RWPE2 (cell line): ENCODE data around the gene LRRC52.

Experiments used
- ATAC-seq: fragments of 200-7000 bp; cut with Tn5 transposase; 3 replicates; pipeline ENCODE4 v1.9.1; 2021; ENCODE audit warnings: low read depth
- DNase-seq: peaks from one replicate; pipeline ENCODE4 v3.0.0-alpha.2; 2020; ENCODE audit warnings: low spot score
- H3K27ac ChIP-seq: fragments of 450-650 bp; 2 replicates; pipeline ENCODE4 v1.5.1; 2017; ENCODE audit warnings: mild to moderate bottlenecking; ENCODE audit not compliant: poor library complexity, severe bottlenecking
- H3K27me3 ChIP-seq: fragments of 250-450 bp; sonication (Bioruptor Pico); 2 replicates; pipeline ENCODE4 v1.5.1; 2021; ENCODE audit warnings: mild to moderate bottlenecking, moderate library complexity; ENCODE audit not compliant: insufficient read depth, poor library complexity, severe bottlenecking
- H3K36me3 ChIP-seq: fragments of 250-450 bp; sonication (Bioruptor Pico); 2 replicates; pipeline ENCODE4 v1.5.1; 2020; ENCODE audit warnings: low read depth, mild to moderate bottlenecking, moderate library complexity
- H3K4me1 ChIP-seq: fragments of 250-450 bp; sonication (Bioruptor Pico); 2 replicates; pipeline ENCODE4 v1.5.1; 2021; ENCODE audit warnings: mild to moderate bottlenecking, moderate library complexity; ENCODE audit not compliant: insufficient read depth, poor library complexity, severe bottlenecking
- H3K4me3 ChIP-seq: fragments of 250-450 bp; sonication (Bioruptor Pico); 2 replicates; pipeline ENCODE4 v1.5.1; 2021; ENCODE audit warnings: mild to moderate bottlenecking, moderate library complexity; ENCODE audit not compliant: severe bottlenecking
- H3K9me3 ChIP-seq: fragments of 250-450 bp; sonication (Bioruptor Pico); 2 replicates; pipeline ENCODE4 v1.5.1; 2021; ENCODE audit warnings: mild to moderate bottlenecking, moderate library complexity; ENCODE audit not compliant: severe bottlenecking
- CTCF ChIP-seq: fragments of 450-650 bp; IDR thresholded peaks from one replicate; pipeline ENCODE4 v1.5.1; 2017; ENCODE audit warnings: mild to moderate bottlenecking, moderate library complexity; ENCODE audit not compliant: poor library complexity, severe bottlenecking

LRRC52 gene

GRCh38 chr1:165551469-165551868 lies 7.7 kb downstream of the LRRC52 start:
- Histone ChIP-seq H3K9me3 (no peaks in the 10 kb centered on the region), H3K27ac (no peak overlapping the region), H3K27me3 (no peaks in the 10 kb centered on the region), H3K4me3 (no peak overlapping the region), H3K4me1 (no peaks in the 10 kb centered on the region), H3K36me3 (no peaks in the 10 kb centered on the region)
- ATAC-seq (no peak), DNase-seq (no peak)
- TF ChIP-seq CTCF = no peak

GRCh38 chr1:165560883-165561656 lies 17.3 kb downstream of the LRRC52 start:
- Histone ChIP-seq H3K27me3 (no peaks in the 10 kb centered on the region), H3K4me1 (no peaks in the 10 kb centered on the region), H3K27ac (no peak overlapping the region), H3K36me3 (no peaks in the 10 kb centered on the region), H3K4me3 (no peak overlapping the region), H3K9me3 (no peaks in the 10 kb centered on the region)
- DNase-seq (no peak), ATAC-seq (no peak)
- TF ChIP-seq CTCF = no peak

- Histone ChIP-seq H3K36me3 (no peaks in the 10 kb centered on the region), H3K4me1 (no peaks in the 10 kb centered on the region), H3K9me3 (no peaks in the 10 kb centered on the region), H3K4me3 (no peak overlapping the region), H3K27me3 (no peaks in the 10 kb centered on the region), H3K27ac (no peak overlapping the region)
- TF ChIP-seq CTCF = no peak
- DNase-seq (no peak), ATAC-seq (0 out of 3 replicates have a peak, but pooled peaks have one; percentile 45)
Observed at GRCh38 chr1:165562571-165562970, 18.8 kb downstream of the LRRC52 start.

GRCh38 chr1:165563551-165563950 lies 19.8 kb downstream of the LRRC52 start:
- no peaks in the 10 kb centered on the region for H3K9me3 ChIP-seq

More at GRCh38 chr1:165563551-165563950, 19.8 kb downstream of the LRRC52 start:
- ATAC-seq (no peak), DNase-seq (no peak)
- Histone ChIP-seq H3K36me3 (no peaks in the 10 kb centered on the region), H3K27me3 (no peaks in the 10 kb centered on the region), H3K4me3 (no peak overlapping the region), H3K4me1 (no peaks in the 10 kb centered on the region), H3K27ac (no peak overlapping the region)
- TF ChIP-seq CTCF = no peak
